Measurements from ENCODE around the gene CUX1.
"Not testable (repeated sequence)": the region's sequence is repeated elsewhere in the genome, so short reads cannot be mapped to it uniquely, and the experiment has no call there.

CUX1 gene

DNA sequence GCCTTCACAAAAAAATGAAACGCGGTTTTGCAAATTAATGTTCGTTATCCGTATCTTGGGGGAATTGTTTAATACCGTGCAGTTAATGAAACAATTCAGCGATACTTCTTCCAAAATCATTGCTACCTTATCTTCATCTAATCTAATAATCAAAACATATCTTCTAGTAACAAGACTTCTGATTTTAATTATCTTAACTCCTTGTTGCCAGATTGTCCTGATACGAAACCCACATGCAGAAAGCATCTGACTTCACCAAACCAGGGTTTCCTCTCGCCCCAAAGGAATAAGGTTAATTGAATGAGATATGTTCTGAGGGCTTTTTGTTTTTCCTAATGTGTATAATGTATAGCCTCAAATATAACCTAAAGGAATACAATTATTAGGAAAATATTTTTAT, 364.1 kb downstream of the CUX1 start:
- ChIA-PET CTCF (no interaction called here), POLR2A (no interaction called here)
- TF ChIP-seq, protein P1, sequence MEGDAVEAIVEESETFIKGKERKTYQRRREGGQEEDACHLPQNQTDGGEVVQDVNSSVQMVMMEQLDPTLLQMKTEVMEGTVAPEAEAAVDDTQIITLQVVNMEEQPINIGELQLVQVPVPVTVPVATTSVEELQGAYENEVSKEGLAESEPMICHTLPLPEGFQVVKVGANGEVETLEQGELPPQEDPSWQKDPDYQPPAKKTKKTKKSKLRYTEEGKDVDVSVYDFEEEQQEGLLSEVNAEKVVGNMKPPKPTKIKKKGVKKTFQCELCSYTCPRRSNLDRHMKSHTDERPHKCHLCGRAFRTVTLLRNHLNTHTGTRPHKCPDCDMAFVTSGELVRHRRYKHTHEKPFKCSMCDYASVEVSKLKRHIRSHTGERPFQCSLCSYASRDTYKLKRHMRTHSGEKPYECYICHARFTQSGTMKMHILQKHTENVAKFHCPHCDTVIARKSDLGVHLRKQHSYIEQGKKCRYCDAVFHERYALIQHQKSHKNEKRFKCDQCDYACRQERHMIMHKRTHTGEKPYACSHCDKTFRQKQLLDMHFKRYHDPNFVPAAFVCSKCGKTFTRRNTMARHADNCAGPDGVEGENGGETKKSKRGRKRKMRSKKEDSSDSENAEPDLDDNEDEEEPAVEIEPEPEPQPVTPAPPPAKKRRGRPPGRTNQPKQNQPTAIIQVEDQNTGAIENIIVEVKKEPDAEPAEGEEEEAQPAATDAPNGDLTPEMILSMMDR (IDR thresholded peaks at IDR 0.05; ENCODE audit: insufficient read depth, low read length, missing control alignments), result no peak
- H3K4me3 ChIP-seq (ENCODE audit: low read depth, low read length), result no peak overlapping the region
- no peak for DNase-seq (ENCODE audit: low read depth, low spot score)

DNA sequence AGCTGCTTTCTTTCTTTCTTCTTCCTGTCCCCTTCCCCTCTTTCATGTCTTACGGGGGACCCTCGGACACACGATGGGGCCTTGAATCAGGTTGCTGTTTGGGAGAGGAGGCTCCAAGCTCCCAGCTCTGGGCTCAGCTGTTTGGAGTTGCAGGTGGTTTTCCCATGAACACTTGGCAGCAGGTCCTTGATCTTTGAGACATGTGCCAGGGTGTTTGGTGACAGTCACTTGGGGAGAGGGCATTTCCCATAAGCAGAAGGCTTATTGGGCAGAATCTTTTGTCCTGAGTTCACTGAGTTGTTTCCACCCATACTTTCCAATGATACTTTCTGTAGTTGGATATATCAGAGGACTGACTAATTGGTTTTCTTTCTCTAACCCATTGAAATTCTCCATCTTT, 364.6 kb downstream of the CUX1 start:
- DNase-seq (ENCODE audit: low read depth, low spot score), result no peak
- TF ChIP-seq, protein P1 (IDR thresholded peaks at IDR 0.05; ENCODE audit: insufficient read depth, low read length, missing control alignments), result no peak
- no peak overlapping the region for H3K4me3 ChIP-seq (ENCODE audit: low read depth, low read length)
- POLR2A ChIA-PET, result no interaction called here
- CTCF ChIA-PET, result no interaction called here

DNA sequence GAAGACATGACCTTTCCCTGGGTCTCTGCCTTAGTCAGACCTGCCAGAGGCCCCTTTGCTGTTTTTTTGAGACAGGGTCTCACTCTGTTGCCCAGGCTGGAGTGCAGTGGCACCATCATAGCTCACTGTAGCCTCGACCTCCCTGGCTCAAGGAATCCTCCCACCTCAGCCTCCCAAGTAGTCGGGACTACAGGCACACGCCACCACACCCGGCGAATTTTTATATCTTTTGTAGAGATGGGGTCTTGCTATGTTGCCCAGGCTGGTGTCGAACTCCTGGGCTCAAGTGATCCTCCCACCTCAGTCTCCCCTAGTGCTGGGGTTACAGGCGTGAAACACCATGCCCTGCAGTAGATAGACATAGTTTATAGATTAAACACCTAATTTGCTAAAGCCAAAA, 366.4 kb downstream of the CUX1 start:
- H3K4me3 ChIP-seq (ENCODE audit: low read depth, low read length); DNase-seq (ENCODE audit: low read depth, low spot score); POLR2A ChIA-PET: not testable (repeated sequence)
- CTCF ChIA-PET, result interaction anchor here (1.2 kb wide), 1 partner anchor 13 kb away, joined by 3 read pairs; no protein-coding TSS in a partner anchor

DNA sequence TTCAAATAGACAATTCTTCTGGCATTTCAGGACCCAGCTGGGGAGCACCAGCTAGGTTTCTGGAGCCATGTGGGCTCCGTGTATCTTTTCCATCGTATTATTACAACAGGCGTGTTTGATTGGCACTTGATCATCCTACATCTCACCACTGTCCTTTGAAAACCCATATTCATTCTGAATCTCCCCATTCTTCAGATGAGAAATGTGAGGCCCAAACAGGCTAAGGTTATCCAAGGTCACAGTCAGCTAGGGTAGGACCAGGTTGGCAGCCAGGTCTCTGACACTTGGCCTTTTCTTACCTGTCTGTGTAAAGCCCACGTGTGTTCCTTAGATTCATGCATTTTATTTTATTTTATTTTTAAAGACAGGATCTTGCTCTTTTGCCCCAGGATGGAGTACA, 366.9 kb downstream of the CUX1 start:
- no peak overlapping the region for H3K4me3 ChIP-seq (ENCODE audit: low read depth, low read length)
- TF ChIP-seq, protein P1 (IDR thresholded peaks at IDR 0.05; ENCODE audit: insufficient read depth, low read length, missing control alignments), result no peak
- ChIA-PET POLR2A (no interaction called here), CTCF (interaction anchor here (1.2 kb wide), 1 partner anchor 14 kb away, joined by 3 read pairs; no protein-coding TSS in a partner anchor)
- no peak for DNase-seq (ENCODE audit: low read depth, low spot score)

DNA sequence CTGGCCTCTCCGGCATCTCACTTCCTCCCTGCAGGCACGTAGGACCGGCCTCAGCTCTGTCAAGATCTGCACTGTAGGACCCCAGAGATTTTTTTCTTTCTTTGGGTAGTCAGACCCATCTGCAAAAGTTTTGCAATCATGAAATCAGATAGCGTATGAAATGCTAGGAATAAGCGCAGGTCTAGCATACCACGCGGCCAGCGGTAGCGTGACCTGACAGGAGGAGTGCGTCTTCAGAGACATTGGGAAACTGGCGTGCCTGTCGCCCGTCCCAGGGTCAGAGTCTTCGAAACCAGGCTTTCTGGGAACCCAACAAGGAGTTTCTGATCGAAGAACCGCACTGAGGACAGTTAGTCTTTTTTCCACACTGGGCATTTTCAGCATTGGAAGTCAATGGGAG, 368.4 kb downstream of the CUX1 start:
- CTCF ChIA-PET, result no interaction called here
- POLR2A ChIA-PET, result no interaction called here
- H3K4me3 ChIP-seq (ENCODE audit: low read depth, low read length), result no peak overlapping the region
- TF ChIP-seq, protein P1 (IDR thresholded peaks at IDR 0.05; ENCODE audit: insufficient read depth, low read length, missing control alignments), result no peak
- DNase-seq (ENCODE audit: low read depth, low spot score), result no peak

DNA sequence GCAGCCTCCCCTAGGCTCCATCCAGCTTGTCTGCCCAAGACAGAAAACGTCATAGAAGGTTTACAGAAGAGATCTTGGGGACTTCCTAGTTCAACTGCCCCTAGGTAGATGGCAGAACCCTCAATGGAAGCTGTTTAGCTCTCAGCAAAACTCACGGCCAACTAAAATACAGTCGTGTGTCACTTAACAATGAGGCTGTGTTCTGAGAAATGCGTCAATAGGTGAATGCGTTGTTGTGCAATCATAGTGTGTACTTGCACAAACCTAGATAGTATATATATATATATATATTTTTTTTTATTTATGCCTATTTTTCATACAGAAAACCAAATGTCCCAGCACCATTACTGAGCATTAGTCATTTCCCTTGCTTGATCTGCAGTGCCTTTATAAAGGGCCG, 368.9 kb downstream of the CUX1 start:
- CTCF ChIA-PET, result no interaction called here
- H3K4me3 ChIP-seq (ENCODE audit: low read depth, low read length), result no peak overlapping the region
- DNase-seq (ENCODE audit: low read depth, low spot score), result no peak
- POLR2A ChIA-PET, result no interaction called here
- TF ChIP-seq, protein P1 (IDR thresholded peaks at IDR 0.05; ENCODE audit: insufficient read depth, low read length, missing control alignments), result no peak

DNA sequence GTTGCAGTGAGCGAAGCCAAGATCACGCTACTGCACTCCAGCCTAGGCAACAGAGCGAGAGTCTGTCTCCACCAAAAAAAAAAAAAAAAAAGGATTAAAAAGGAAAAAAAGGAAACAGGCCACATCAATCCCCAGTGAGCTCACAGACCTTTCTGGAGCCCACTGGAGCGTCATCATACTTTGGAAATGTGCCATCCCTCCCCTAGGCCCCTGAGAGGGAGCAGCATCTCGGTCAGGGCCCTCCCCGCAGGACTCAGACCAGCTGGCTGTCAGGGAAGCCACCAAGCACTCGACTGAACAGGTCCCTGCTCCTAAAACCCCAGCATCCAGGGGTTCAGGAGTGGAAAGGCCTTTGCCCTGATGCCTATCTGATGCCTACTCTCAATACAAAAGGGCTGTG, 371.3 kb downstream of the CUX1 start:
- ChIA-PET POLR2A (no interaction called here), CTCF (no interaction called here)
- no peak for DNase-seq (ENCODE audit: low read depth, low spot score)
- TF ChIP-seq, protein P1 (IDR thresholded peaks at IDR 0.05; ENCODE audit: insufficient read depth, low read length, missing control alignments), result no peak
- H3K4me3 ChIP-seq (ENCODE audit: low read depth, low read length), result no peak overlapping the region
